CD4-positive, CD25-positive, alpha-beta regulatory T cell (primary cell): ENCODE results near the gene PAAF1. TPM values are rescaled to one million over a fixed set of nuclear protein-coding genes. Genes with fewer than 3 reads are reported as not detected.
A peak's percentile ranks its signal among the peaks of the same experiment; 100 is the strongest.

Source experiments
- ATAC-seq, 2 donors: fragments of 150-1000 bp; cut with Tn5 transposase; one replicate each; pipeline ENCODE4 v1.10.0; 2021; ENCODE audit warnings: low read depth in 2 of 2, moderate number of reproducible peaks in 2 of 2, moderate library complexity in 1 of 2
- DNase-seq, 3 donors: peaks; one replicate each; pipeline versions ENCODE4 v3.0.0 to v3.0.0-alpha.2; 2012 to 2022; ENCODE audit warnings: mixed read lengths in 1 of 3
- H3K27ac ChIP-seq: one replicate; pipeline ENCODE4 v1.7.0; 2013; ENCODE audit warnings: mild to moderate bottlenecking, low read length; ENCODE audit not compliant: insufficient read depth, poor library complexity, severe bottlenecking
- H3K27me3 ChIP-seq: one replicate; pipeline ENCODE4 v1.7.0; 2013; ENCODE audit warnings: low read length; ENCODE audit not compliant: control insufficient read depth, insufficient read depth
- H3K36me3 ChIP-seq: one replicate; pipeline ENCODE4 v1.7.0; 2013; ENCODE audit warnings: mild to moderate bottlenecking, low read length, moderate library complexity; ENCODE audit not compliant: control insufficient read depth, insufficient read depth
- H3K4me1 ChIP-seq: 2 replicates; pipeline ENCODE4 v1.7.0; 2013; ENCODE audit warnings: mild to moderate bottlenecking, low read length; ENCODE audit not compliant: insufficient read depth, control insufficient read depth, poor library complexity, severe bottlenecking
- H3K4me3 ChIP-seq: one replicate; pipeline ENCODE4 v1.7.0; 2013; ENCODE audit warnings: low read depth, mild to moderate bottlenecking, low read length, moderate library complexity
- H3K9me3 ChIP-seq, 2 experiments: 1 replicate in 1 of 2; 2 replicates in 1 of 2; pipeline ENCODE4 v1.7.0; 2013; ENCODE audit warnings: low read length in 2 of 2, mild to moderate bottlenecking in 1 of 2, moderate library complexity in 1 of 2; ENCODE audit not compliant: control insufficient read depth in 2 of 2
- H3K27ac Mint-ChIP-seq, 3 donors: one replicate each; pipeline ENCODE4 v1.8.0; 2020 to 2022; ENCODE audit warnings: mild to moderate bottlenecking in 3 of 3, mixed read lengths in 3 of 3, moderate library complexity in 2 of 3
- H3K27me3 Mint-ChIP-seq: one replicate; pipeline ENCODE4 v1.8.0; 2022; ENCODE audit warnings: mild to moderate bottlenecking, mixed read lengths
- H3K36me3 Mint-ChIP-seq: one replicate; pipeline ENCODE4 v1.8.0; 2020; ENCODE audit warnings: mixed read lengths
- H3K4me1 Mint-ChIP-seq, 4 donors: one replicate each; pipeline ENCODE4 v1.8.0; 2020 to 2022; ENCODE audit warnings: mixed read lengths in 4 of 4, mild to moderate bottlenecking in 1 of 4
- H3K4me3 Mint-ChIP-seq, 4 donors: one replicate each; pipeline ENCODE4 v1.8.0; 2020 to 2022; ENCODE audit warnings: mild to moderate bottlenecking in 4 of 4, mixed read lengths in 4 of 4, moderate library complexity in 3 of 4
- H3K9me3 Mint-ChIP-seq, 7 donors: one replicate each; pipeline ENCODE4 v1.8.0; 2020 to 2022; ENCODE audit warnings: mixed read lengths in 7 of 7, mild to moderate bottlenecking in 3 of 7, moderate library complexity in 2 of 7
- polyA plus RNA-seq, 4 donors: library from polyadenylated mRNA; unstranded; fragments of 300-500 nt; fragmentation: Illumina TruSeq; gene quantifications; one replicate each; pipeline ENCODE4 v1.2.3, GENCODE V29; 2021
- total RNA-seq: library from RNA; stranded (reverse); gene quantifications from one replicate; pipeline ENCODE4 v1.2.3, GENCODE V29; 2022

The PAAF1 gene
- total and polyA plus RNA-seq, 5 donors from 2014 or later = 13.7 to 28.2 (median 26.5) TPM

- no peak for ATAC-seq
- no peaks in the 10 kb centered on the region for H3K9me3 Mint-ChIP-seq
- peak in 1 of 3 donors; percentile 49 for DNase-seq
- H3K4me1 ChIP-seq = peaks cover 91% of the 10 kb centered on the region
- H3K27ac Mint-ChIP-seq = peak overlapping the region; percentile 94 to 96 (median 95)
- H3K27ac ChIP-seq = peak overlapping the region; percentile 70
- H3K36me3 Mint-ChIP-seq = peaks cover 23% of the 10 kb centered on the region
- H3K27me3 ChIP-seq = no peaks in the 10 kb centered on the region
- peaks cover 6 to 92% (median 49%) of the 10 kb centered on the region in 4 donors for H3K4me1 Mint-ChIP-seq
- no peaks in the 10 kb centered on the region for H3K27me3 Mint-ChIP-seq
- no peaks in the 10 kb centered on the region for H3K9me3 ChIP-seq
- no peak overlapping the region for H3K4me3 ChIP-seq
- peak overlapping the region; percentile 59 to 92 (median 68) for H3K4me3 Mint-ChIP-seq
- H3K36me3 ChIP-seq = peaks cover 18% of the 10 kb centered on the region
Observed at GRCh38 chr11:73971175-73971719, 94.4 kb downstream of the PAAF1 start.

- Histone ChIP-seq H3K27me3 (no peaks in the 10 kb centered on the region), H3K36me3 (peaks cover 27% of the 10 kb centered on the region), H3K27ac (peak overlapping the region; percentile 97), H3K4me1 (peaks cover 99% of the 10 kb centered on the region), H3K9me3 (no peaks in the 10 kb centered on the region), H3K4me3 (no peak overlapping the region)
- Mint-ChIP-seq H3K27me3 (no peaks in the 10 kb centered on the region), H3K4me1 (peaks cover 6 to 100% (median 54%) of the 10 kb centered on the region in 4 donors), H3K27ac (peak overlapping the region; percentile 94 to 96 (median 95)), H3K36me3 (peaks cover 32% of the 10 kb centered on the region), H3K9me3 (no peaks in the 10 kb centered on the region), H3K4me3 (peak overlapping the region in 3 of 4 donors; percentile 41 to 99 (median 92))
- DNase-seq (peak in 1 of 3 donors; percentile 36), ATAC-seq (no peak)
Observed at GRCh38 chr11:73972187-73972586, 95.4 kb downstream of the PAAF1 start.

DNA sequence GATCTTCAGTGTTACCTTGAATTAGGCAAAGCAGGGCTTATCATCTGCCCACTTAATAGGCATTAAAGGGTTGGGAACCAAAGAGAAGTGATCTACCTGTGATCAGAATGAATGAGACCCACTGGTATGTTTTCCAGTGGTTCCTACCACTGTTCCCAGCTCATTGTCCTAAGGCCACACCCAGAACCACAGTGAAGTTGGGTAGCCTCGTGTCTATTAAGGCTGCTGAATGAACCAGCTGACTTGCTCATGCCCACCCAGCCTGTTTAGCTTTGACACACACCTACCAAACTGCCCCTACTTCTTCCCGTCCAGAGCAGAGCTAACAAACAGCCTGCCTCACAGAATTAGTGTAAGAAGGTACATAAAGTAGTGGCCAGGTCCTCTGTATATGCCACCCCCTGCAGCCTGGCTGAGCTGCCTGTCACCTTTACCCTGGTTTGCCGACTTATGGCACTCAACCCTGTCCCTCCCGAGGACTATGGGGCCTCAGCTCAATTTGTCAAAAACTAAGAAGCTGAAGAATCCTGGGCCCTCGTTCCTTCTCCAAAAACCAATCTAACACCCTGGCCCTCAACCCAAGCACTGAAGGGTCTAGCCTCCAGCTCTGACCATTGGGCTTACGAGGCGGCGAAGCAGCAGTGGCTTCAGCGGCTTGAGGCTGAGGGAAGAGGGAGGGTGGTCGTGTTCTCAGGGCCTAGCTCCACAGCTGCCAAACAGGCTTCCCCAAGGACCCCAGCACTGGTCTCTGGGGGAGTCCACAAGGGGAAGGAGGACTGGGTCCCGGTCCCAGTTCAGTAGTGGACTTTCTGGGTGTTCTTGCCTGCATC lies 96.0 kb downstream of the PAAF1 start:
- H3K9me3 ChIP-seq = no peaks in the 10 kb centered on the region
- no peaks in the 10 kb centered on the region for H3K27me3 Mint-ChIP-seq
- peak overlapping the region; percentile 97 for H3K27ac ChIP-seq
- H3K27ac Mint-ChIP-seq = peak overlapping the region; percentile 94 to 96 (median 95)
- peaks cover 39% of the 10 kb centered on the region for H3K36me3 Mint-ChIP-seq
- peaks cover 6 to 100% (median 59%) of the 10 kb centered on the region in 4 donors for H3K4me1 Mint-ChIP-seq
- DNase-seq (no peak), ATAC-seq (no peak)
- peak overlapping the region; percentile 0 for H3K4me3 ChIP-seq
- H3K36me3 ChIP-seq = peaks cover 34% of the 10 kb centered on the region
- H3K4me1 ChIP-seq = peaks cover 99% of the 10 kb centered on the region
- H3K27me3 ChIP-seq = no peaks in the 10 kb centered on the region
- no peaks in the 10 kb centered on the region for H3K9me3 Mint-ChIP-seq
- H3K4me3 Mint-ChIP-seq = peak overlapping the region; percentile 49 to 99 (median 84)

- Histone ChIP-seq H3K9me3 (no peaks in the 10 kb centered on the region), H3K36me3 (peaks cover 52% of the 10 kb centered on the region), H3K4me1 (peaks cover 100% of the 10 kb centered on the region), H3K4me3 (peak overlapping the region; percentile 59), H3K27ac (peak overlapping the region; percentile 97), H3K27me3 (no peaks in the 10 kb centered on the region)
- Mint-ChIP-seq H3K36me3 (peaks cover 56% of the 10 kb centered on the region), H3K9me3 (no peaks in the 10 kb centered on the region), H3K27ac (peak overlapping the region; percentile 87 to 95 (median 94)), H3K27me3 (no peaks in the 10 kb centered on the region), H3K4me1 (peaks cover 5 to 99% (median 59%) of the 10 kb centered on the region in 4 donors), H3K4me3 (peak overlapping the region; percentile 75 to 99 (median 92))
- ATAC-seq (no peak), DNase-seq (no peak)
Observed at GRCh38 chr11:73974604-73975478, 98.0 kb downstream of the PAAF1 start.

GRCh38 chr11:73975479-73975757 lies 98.6 kb downstream of the PAAF1 start:
- peaks cover 98% of the 10 kb centered on the region for H3K4me1 ChIP-seq
- DNase-seq (no peak), ATAC-seq (no peak)
- Mint-ChIP-seq H3K9me3 (no peaks in the 10 kb centered on the region), H3K36me3 (peaks cover 62% of the 10 kb centered on the region), H3K4me3 (peak overlapping the region; percentile 75 to 99 (median 84)), H3K27me3 (no peaks in the 10 kb centered on the region), H3K4me1 (peaks cover 0 to 99% (median 58%) of the 10 kb centered on the region in 4 donors), H3K27ac (peak overlapping the region; percentile 66 to 95 (median 87))
- peaks cover 58% of the 10 kb centered on the region for H3K36me3 ChIP-seq
- peak overlapping the region; percentile 59 for H3K4me3 ChIP-seq
- peak overlapping the region; percentile 97 for H3K27ac ChIP-seq
- no peaks in the 10 kb centered on the region for H3K9me3 ChIP-seq
- H3K27me3 ChIP-seq = no peaks in the 10 kb centered on the region

DNA sequence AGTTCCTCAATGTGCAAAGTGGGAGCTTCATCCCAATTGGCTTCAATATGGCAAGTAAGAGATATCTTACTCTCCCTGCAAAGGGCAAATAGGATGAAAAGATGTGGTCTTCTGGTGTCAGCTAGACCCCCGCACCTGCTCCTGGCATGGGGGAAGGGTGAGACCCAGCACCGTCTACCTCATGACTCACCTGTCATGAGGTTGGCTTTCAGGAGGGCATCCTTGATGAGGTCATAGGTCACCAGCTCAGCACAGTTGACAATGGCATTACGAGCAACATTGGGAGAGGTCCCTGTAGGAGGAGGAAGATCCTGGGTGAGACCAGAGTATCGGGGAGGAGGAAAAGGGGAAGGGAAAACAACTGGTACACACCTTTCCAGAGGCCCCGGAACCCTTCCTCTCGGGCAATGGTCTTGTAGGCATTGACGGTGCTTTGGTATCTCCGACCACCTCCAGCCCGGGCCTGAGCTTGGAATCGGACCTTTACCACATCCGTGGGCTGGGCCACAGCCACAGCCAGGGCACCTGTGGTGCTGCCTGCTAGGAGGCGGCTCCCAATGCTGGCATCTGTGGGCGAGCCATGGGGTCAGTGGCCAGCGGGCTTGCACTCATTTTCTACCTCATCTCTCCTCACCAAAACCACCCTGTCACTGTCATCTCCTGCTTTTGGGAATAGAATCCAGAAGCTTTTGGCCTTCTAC lies 99.8 kb downstream of the PAAF1 start:
- Mint-ChIP-seq H3K27ac (peak overlapping the region; percentile 66 to 99 (median 95)), H3K4me3 (peak overlapping the region; percentile 85 to 100 (median 96)), H3K27me3 (no peaks in the 10 kb centered on the region), H3K4me1 (peaks cover 0 to 89% (median 54%) of the 10 kb centered on the region in 4 donors), H3K9me3 (no peaks in the 10 kb centered on the region), H3K36me3 (peaks cover 74% of the 10 kb centered on the region)
- H3K4me1 ChIP-seq = peaks cover 97% of the 10 kb centered on the region
- peak overlapping the region; percentile 97 for H3K27ac ChIP-seq
- ATAC-seq (no peak), DNase-seq (no peak)
- H3K9me3 ChIP-seq = no peaks in the 10 kb centered on the region
- peak overlapping the region; percentile 97 for H3K4me3 ChIP-seq
- no peaks in the 10 kb centered on the region for H3K27me3 ChIP-seq
- peaks cover 69% of the 10 kb centered on the region for H3K36me3 ChIP-seq
